Mesothelial cell of epicardium (in vitro differentiated cells): ENCODE data around the gene COX17. TPM values are rescaled to one million over a fixed set of nuclear protein-coding genes. Genes with fewer than 3 reads are reported as not detected.
A peak's percentile ranks its signal among the peaks of the same experiment; 100 is the strongest.

Experiments
- DNase-seq, 2 experiments: peaks; one replicate each; pipeline ENCODE4 v3.0.0; 2021; ENCODE audit warnings: low spot score in 2 of 2; ENCODE audit not compliant: unreplicated experiment in 2 of 2
- H3K27ac Mint-ChIP-seq: 2 replicates; pipeline ENCODE4 v1.8.0; 2021; ENCODE audit warnings: mixed read lengths
- H3K27me3 Mint-ChIP-seq: 2 replicates; pipeline ENCODE4 v1.8.0; 2021; ENCODE audit warnings: low read depth, mixed read lengths
- H3K36me3 Mint-ChIP-seq: 2 replicates; pipeline ENCODE4 v1.8.0; 2021; ENCODE audit warnings: mixed read lengths
- H3K4me1 Mint-ChIP-seq: 2 replicates; pipeline ENCODE4 v1.8.0; 2021; ENCODE audit warnings: mixed read lengths
- H3K4me3 Mint-ChIP-seq: 2 replicates; pipeline ENCODE4 v1.8.0; 2021; ENCODE audit warnings: mild to moderate bottlenecking, moderate library complexity, mixed read lengths
- H3K9me3 Mint-ChIP-seq: 2 replicates; pipeline ENCODE4 v1.8.0; 2021; ENCODE audit warnings: mixed read lengths
- CTCF ChIP-seq: fragments of 200-600 bp; sonication (generic); IDR thresholded peaks from one replicate; pipeline ENCODE4 v1.5.0; 2021; ENCODE audit warnings: antibody characterized with exemption; ENCODE audit not compliant: unreplicated experiment
- total RNA-seq: library from RNA; stranded (reverse); gene quantifications from 3 replicates; pipeline ENCODE4 v1.2.1, GENCODE V29; 2021

Gene COX17
- total RNA-seq, 1 donor from 2014 or later = 18.1 TPM

- Mint-ChIP-seq H3K9me3 (no peaks in the 10 kb centered on the region), H3K4me3 (no peak overlapping the region), H3K36me3 (no peaks in the 10 kb centered on the region), H3K27ac (no peak overlapping the region), H3K27me3 (no peaks in the 10 kb centered on the region), H3K4me1 (peaks cover 22% of the 10 kb centered on the region)
- no peak for TF ChIP-seq CTCF
- no peak for DNase-seq
These were observed 18.2 kb downstream of the COX17 start for GRCh38 chr3:119658994-119659393.

GRCh38 chr3:119657887-119658702, 19.1 kb downstream of the COX17 start:
- H3K9me3 Mint-ChIP-seq = no peaks in the 10 kb centered on the region
- no peak for TF ChIP-seq CTCF
- no peak overlapping the region for H3K4me3 Mint-ChIP-seq
- no peak overlapping the region for H3K27ac Mint-ChIP-seq
- no peaks in the 10 kb centered on the region for H3K36me3 Mint-ChIP-seq
- no peak for DNase-seq
- H3K4me1 Mint-ChIP-seq = peaks cover 17% of the 10 kb centered on the region
- no peaks in the 10 kb centered on the region for H3K27me3 Mint-ChIP-seq

DNA sequence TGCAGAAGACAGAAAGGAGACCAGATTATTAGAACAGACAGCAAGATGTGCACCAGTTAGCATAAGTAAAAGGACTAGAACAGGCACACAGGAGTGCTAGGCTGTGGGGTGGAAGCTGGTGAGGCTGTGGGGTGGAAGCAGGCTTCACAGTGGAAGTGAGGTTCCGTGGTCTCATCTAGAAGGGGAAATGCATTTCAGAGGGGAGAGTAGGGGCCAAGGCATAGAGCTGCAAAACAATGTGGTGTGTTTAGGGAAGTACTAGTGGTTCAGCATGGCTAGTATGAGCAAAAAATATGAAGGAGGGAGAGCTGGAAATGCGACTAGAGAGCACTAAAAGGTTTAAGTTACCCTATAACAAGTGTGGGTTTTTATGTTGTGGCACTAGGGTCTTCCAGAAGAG, 23.3 kb downstream of the COX17 start:
- Mint-ChIP-seq H3K9me3 (no peaks in the 10 kb centered on the region), H3K4me3 (no peak overlapping the region), H3K27me3 (no peaks in the 10 kb centered on the region), H3K27ac (no peak overlapping the region), H3K36me3 (no peaks in the 10 kb centered on the region), H3K4me1 (peaks cover 15% of the 10 kb centered on the region)
- TF ChIP-seq CTCF = no peak
- no peak for DNase-seq

GRCh38 chr3:119652306-119653033, 24.7 kb downstream of the COX17 start:
- Mint-ChIP-seq H3K4me3 (no peak overlapping the region), H3K27ac (no peak overlapping the region), H3K36me3 (no peaks in the 10 kb centered on the region), H3K27me3 (no peaks in the 10 kb centered on the region), H3K9me3 (no peaks in the 10 kb centered on the region), H3K4me1 (peaks cover 24% of the 10 kb centered on the region)
- DNase-seq = no peak
- TF ChIP-seq CTCF = no peak

GRCh38 chr3:119649761-119650160, 27.4 kb downstream of the COX17 start:
- peaks cover 29% of the 10 kb centered on the region for H3K4me1 Mint-ChIP-seq
- H3K27me3 Mint-ChIP-seq = no peaks in the 10 kb centered on the region
- H3K4me3 Mint-ChIP-seq = no peak overlapping the region

More at GRCh38 chr3:119649761-119650160, 27.4 kb downstream of the COX17 start:
- Mint-ChIP-seq H3K9me3 (no peaks in the 10 kb centered on the region), H3K36me3 (no peaks in the 10 kb centered on the region), H3K27ac (peak overlapping the region; percentile 47)
- no peak for TF ChIP-seq CTCF
- DNase-seq = no peak
